HG02884 (cell line): Measurements from ENCODE around the gene CDC20.
"Not testable (repeated sequence)": the region's sequence is repeated elsewhere in the genome, so short reads cannot be mapped to it uniquely, and the experiment has no call there.

ENCODE experiments used
- ATAC-seq: cut with Tn5 transposase; IDR thresholded peaks from one replicate; pipeline ENCODE4 v1.9.1; 2021; ENCODE audit warnings: mild to moderate bottlenecking, moderate library complexity; ENCODE audit not compliant: unreplicated experiment

The CDC20 gene

DNA sequence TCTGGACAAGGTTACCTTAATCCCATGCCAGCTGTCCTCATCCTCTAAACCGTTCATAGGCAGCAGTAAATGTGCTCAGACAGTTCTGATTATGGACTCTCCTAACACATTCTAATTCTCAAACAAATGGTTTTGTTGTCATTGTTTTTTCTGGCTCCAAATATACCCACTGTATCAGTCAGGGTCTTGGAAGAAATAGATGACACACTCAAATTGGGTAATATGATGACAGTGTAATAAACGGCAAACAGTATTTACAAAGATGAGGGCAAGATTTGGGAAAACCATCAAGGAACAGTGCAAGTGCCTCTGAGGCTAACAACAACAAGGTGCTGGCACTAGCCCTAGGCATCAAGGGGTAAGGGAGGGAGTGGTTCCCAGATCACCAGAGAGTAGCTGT lies 4.3 kb upstream of the CDC20 start:
- no peak for ATAC-seq

DNA sequence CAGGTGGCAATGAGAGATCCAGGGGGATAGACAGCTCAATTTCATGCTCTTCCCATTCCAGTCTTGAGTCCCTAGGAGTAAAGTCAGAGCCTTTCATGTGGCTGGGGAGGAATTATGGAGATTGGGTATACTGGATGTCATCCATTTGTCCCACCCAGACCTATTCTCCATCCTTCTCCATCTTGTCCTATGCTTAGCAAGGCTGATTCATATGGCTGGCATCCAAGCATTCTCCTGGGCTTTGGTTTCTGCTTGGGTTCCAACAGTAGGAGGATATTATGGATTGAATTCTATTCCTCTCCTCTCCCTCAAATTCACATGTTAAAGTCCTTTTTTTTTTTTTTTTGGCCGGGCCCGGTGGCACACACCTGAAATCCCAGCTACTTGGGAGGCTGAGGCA lies 3.8 kb upstream of the CDC20 start:
- no peak for ATAC-seq

DNA sequence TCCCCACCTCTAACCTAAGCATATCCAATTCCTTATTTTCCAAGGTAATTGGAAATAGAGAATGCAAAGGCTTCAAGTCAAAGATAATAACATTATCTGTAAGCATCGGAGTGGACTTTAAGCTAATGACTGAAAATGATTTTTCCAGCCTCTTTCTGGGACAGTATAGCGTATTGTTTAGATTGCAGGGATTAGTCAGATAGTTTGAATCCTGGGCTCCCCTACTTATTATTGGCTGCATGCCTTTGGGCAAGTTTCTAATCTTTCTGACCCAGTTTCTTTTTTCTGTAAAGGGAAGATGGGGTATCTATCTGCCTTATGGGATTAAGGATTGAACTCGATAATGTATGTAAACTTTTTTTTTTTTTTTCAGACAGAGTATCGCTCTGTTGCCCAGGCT lies 1.5 kb upstream of the CDC20 start:
- no peak for ATAC-seq

- ATAC-seq = peak; percentile 10
Observed at GRCh38 chr1:43358121-43358745, 548 bp upstream of the CDC20 start.

GRCh38 chr1:43359696-43360095 lies 915 bp downstream of the CDC20 start:
- ATAC-seq = no peak

GRCh38 chr1:43360616-43361015 lies 1.8 kb downstream of the CDC20 start:
- ATAC-seq = no peak

DNA sequence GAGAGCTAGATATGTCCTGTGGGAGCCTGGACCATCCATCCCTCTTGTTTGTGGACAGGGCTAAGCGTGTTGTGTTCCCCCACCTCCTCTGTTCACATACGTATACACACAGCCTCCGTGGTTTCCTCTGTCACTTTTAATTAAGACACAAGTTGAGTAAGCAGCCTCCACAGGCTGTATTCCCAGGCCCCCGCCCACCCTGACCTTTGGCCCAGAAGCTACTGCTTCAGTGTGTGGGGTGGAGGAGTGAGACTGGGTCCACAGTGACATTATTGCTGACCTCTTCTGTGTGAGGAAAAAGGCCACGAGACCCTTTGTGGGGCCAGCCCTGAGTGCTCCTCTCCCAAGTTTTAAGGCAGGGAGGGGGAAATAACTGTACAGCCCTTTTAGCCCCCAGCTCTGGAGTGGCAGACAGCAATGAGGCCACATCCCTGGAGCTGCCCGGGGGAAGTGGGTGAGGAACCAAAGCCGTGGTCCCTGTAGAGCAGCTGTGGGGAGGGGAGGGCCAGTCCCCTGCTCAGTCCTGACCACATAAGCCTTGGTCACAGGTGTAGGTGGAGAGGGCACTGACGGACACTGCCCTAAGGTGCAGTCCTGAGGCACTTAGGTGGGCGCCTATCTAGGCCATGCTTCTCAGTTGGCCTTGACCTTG lies 4.6 kb downstream of the CDC20 start:
- ATAC-seq = no peak

- no peak for ATAC-seq
Observed at GRCh38 chr1:43363935-43364525, 5.2 kb downstream of the CDC20 start.

- no peak for ATAC-seq
Observed at GRCh38 chr1:43365678-43366077, 6.9 kb downstream of the CDC20 start.

- no peak for ATAC-seq
Observed at GRCh38 chr1:43366179-43366578, 7.4 kb downstream of the CDC20 start.

- no peak for ATAC-seq
Observed at GRCh38 chr1:43366601-43367025, 7.8 kb downstream of the CDC20 start.

- ATAC-seq = peak; percentile 35
Observed at GRCh38 chr1:43367026-43367903, 8.5 kb downstream of the CDC20 start.

DNA sequence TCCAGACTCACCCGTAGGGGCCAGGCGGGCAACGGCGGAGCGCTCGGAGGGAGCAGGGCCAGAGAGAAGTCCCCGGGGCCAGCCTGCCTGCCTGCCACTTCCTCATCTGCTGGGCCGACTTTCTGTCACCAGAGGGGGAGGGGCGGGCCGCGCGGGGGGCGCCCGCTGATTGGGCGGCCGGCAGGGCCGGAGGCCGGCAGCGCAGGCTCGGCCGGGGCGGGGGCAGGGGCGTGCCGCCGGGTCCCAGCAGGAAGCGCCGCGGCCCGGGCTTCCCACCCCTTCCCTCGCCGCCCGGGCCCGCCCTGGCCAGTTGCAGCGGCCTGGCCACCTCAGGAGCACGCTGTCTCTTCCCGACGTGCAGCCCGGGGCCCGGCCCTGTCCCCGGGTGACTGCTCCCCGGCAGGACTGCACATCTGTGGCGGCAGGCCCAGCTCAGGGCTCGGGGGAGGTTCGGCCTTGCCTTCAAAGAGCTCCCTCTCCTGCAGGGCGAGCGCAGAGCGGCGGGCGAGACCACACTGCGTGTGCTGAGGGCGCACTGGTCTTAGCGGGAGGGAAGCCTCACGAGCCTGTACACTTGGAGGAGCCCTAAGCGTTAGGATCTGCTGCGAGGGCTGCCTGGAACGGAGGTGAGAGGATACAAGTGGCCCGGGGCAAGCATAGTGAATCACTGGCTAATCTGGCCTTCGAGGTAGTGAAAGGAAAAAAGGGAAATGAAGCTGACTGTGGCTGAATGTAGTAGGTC lies 9.3 kb downstream of the CDC20 start, which contains the start of gene ELOVL1:
TSS of gene ELOVL1 (minus strand) at position 108 of the 742 bp plus-strand sequence. CDS start 2,402 bp downstream, outside the sequence.
- ATAC-seq = peak; percentile 60

DNA sequence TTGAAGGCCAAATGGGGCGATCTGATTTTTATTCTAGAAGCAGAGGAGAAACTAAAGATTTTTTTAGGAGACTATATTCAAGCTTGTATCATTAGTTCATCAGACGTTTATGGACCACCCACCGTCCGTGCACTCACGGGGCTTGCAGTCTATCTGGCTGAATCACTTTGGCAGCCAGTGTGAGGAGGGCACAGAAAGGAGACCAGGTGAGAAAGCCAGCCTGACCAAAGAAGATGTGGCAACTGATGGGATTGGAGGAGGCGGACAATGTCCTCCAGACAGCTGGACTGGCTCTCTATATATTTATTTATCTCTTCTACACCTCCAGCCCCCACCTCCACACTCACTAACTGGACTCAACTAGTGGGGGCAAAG lies 9.9 kb downstream of the CDC20 start:
- no peak for ATAC-seq

GRCh38 chr1:43369779-43370178 lies 11.0 kb downstream of the CDC20 start:
- ATAC-seq = not testable (repeated sequence)

DNA sequence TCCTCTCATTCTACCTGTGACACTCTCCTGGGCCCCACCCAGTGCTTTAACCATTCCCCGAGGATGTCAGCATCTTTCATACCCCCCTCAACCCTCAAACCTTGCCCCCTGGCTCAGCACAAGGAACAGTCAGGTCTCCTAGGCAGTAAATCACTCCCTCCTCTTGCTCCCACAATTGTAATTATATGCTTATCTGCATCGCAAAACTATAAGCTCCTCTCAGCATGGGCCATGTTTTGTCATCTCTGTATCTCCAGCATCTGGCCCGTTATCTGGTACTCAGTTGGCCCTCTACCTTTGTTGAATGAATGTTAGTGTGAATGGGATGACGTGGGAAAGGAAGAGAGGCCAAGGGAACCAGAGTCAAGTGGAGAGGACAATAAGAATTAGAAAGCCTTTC lies 11.8 kb downstream of the CDC20 start:
- ATAC-seq = no peak

GRCh38 chr1:43372172-43372571 lies 13.4 kb downstream of the CDC20 start:
- no peak for ATAC-seq

GRCh38 chr1:43373066-43373940 lies 14.5 kb downstream of the CDC20 start:
- no peak for ATAC-seq

DNA sequence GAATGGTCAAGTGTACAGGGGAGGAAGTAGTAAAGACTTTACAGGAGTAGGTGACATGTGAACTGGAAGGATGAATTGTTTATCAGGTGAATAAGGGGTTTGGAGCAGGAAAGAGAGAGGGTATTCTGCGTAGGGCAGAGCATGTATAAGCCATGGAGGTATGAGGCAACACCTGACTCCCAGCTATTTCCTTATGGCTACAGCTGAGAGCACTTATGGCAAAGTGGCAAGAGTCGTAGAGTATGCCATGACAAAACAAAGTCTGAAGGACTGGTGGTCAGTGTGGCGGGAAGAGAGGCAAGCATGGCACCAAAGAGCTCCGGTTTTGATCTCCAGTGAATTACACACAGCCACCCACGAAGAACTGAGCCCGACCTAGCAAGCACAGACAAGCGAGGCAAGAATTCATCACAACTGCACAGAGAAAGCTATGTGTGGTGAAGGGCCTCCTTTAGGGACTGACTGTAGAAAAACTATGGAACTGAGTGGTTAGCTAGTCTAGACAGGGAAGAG lies 18.0 kb downstream of the CDC20 start:
- ATAC-seq = no peak
